Gastrocnemius medialis (tissue), 4 donors: ENCODE data around the gene USP19. TPM values are rescaled to one million over a fixed set of nuclear protein-coding genes. Genes with fewer than 3 reads are reported as not detected.

Experiments used
- ATAC-seq, 2 donors: fragments of 150-250 bp; one replicate each; pipeline ENCODE4 v1.9.1; 2016
- DNase-seq, 2 donors: peaks; one replicate each; pipeline ENCODE4 v3.0.0-alpha.2; 2019
- H3K27ac ChIP-seq, 4 donors: fragments of 200-600 bp; sonication (generic); 1 replicate in 1 of 4; 2 replicates in 3 of 4; pipeline ENCODE4 v1.5.1; 2016 to 2018; ENCODE audit warnings: mild to moderate bottlenecking in 2 of 4, moderate library complexity in 1 of 4
- H3K27me3 ChIP-seq, 3 donors: fragments of 200-600 bp; sonication (generic) in 2 of 3; 1 replicate in 1 of 3; 2 replicates in 2 of 3; pipeline versions ENCODE4 v1.5.1 to v1.6.0; 2016 to 2019; ENCODE audit warnings: mild to moderate bottlenecking in 1 of 3, moderate library complexity in 1 of 3
- H3K36me3 ChIP-seq, 2 donors: fragments of 200-600 bp; sonication (generic) in 1 of 2; one replicate each; pipeline ENCODE4 v1.5.1; 2017 to 2018
- H3K4me1 ChIP-seq, 2 donors: fragments of 200-600 bp; sonication (generic) in 1 of 2; one replicate each; pipeline ENCODE4 v1.5.1; 2016 to 2017; ENCODE audit warnings: mild to moderate bottlenecking in 2 of 2
- H3K4me3 ChIP-seq, 4 donors: fragments of 200-600 bp; sonication (generic) in 3 of 4; 1 replicate in 1 of 4; 2 replicates in 3 of 4; pipeline ENCODE4 v1.5.1; 2016 to 2019; ENCODE audit warnings: mild to moderate bottlenecking in 2 of 4
- H3K9me3 ChIP-seq, 3 donors: fragments of 200-600 bp; sonication (generic) in 2 of 3; 1 replicate in 1 of 3; 2 replicates in 2 of 3; pipeline ENCODE4 v1.5.1; 2016 to 2019
- CTCF ChIP-seq, 5 experiments: fragments of 450-650 bp in 3 of 5; fragments of 200-600 bp in 2 of 5; sonication (generic) in 2 of 5; IDR thresholded peaks in 4 of 5; conservative IDR thresholded peaks in 1 of 5; 1 replicate in 4 of 5; 2 replicates in 1 of 5; pipeline ENCODE4 v1.5.1; 2016 to 2019; ENCODE audit warnings: antibody characterized with exemption in 5 of 5, mild to moderate bottlenecking in 3 of 5, moderate library complexity in 3 of 5
- POLR2A ChIP-seq, 2 donors: fragments of 450-650 bp; IDR thresholded peaks; one replicate each; pipeline ENCODE4 v1.6.1; 2017; ENCODE audit warnings: antibody characterized with exemption in 2 of 2, mild to moderate bottlenecking in 2 of 2, moderate library complexity in 2 of 2
- in situ Hi-C, 4 donors: fragments of 200-750 bp; cut with MboI; loops; one replicate each; pipeline versions ENCODE4 v1.15.0 to v1.8.0; 2017; ENCODE audit warnings: low sequenced_read_pairs in 4 of 4
- intact Hi-C: fragments of 100-400 bp; cut with DNase I; formaldehyde crosslinking; loops from one replicate; pipeline ENCODE4 v1.15.1; 2023; ENCODE audit warnings: low total_unique reads
- total RNA-seq, 4 donors: library from RNA; depleted of rRNA; stranded (reverse); fragments of >200 nt; gene quantifications; one replicate each; pipeline versions ENCODE4 v1.1.0 to v1.2.3, GENCODE V29; 2016

Gene USP19
- total RNA-seq, 4 donors from 2014 or later: 100 to 188 (median 128) TPM

GRCh38 chr3:49132073-49132436, 11.4 kb upstream of the USP19 start:
- Histone ChIP-seq H3K4me1 (peaks cover 19 to 42% of the 10 kb centered on the region in 2 donors), H3K9me3 (no peaks in the 10 kb centered on the region), H3K27me3 (no peaks in the 10 kb centered on the region), H3K27ac (peak overlapping the region; percentile 90 to 96 (median 94)), H3K4me3 (peak overlapping the region; percentile 79 to 100 (median 90)), H3K36me3 (peaks cover 0 to 22% of the 10 kb centered on the region in 2 donors)
- in situ Hi-C loops (no loop called here), intact Hi-C loops (loop anchor here (2.0 to 5.0 kb wide), 2 partner anchors 39 to 110 kb away; partner anchors contain the start of genes KLHDC8B and NDUFAF3)
- DNase-seq (no peak), ATAC-seq (no peak)
- TF ChIP-seq POLR2A (IDR thresholded peaks at IDR 0.05) (no peak), CTCF (IDR thresholded peaks at IDR 0.05 in 4 of 5, conservative IDR thresholded peaks at IDR 0.05 in 1 of 5) (no peak)

GRCh38 chr3:49131576-49131975, 11.0 kb upstream of the USP19 start:
- in situ Hi-C loops (no loop called here), intact Hi-C loops (loop anchor here (5.0 kb wide), 1 partner anchor 109 kb away; the partner anchor contains the start of gene NDUFAF3)
- no peaks in the 10 kb centered on the region for H3K9me3 ChIP-seq
- H3K27ac ChIP-seq: peak overlapping the region; percentile 90 to 96 (median 94)
- H3K4me1 ChIP-seq: peaks cover 19 to 42% of the 10 kb centered on the region in 2 donors
- ATAC-seq: no peak
- TF ChIP-seq POLR2A (IDR thresholded peaks at IDR 0.05) (no peak), CTCF (IDR thresholded peaks at IDR 0.05 in 4 of 5, conservative IDR thresholded peaks at IDR 0.05 in 1 of 5) (no peak)
- H3K27me3 ChIP-seq: no peaks in the 10 kb centered on the region
- H3K4me3 ChIP-seq: peak overlapping the region; percentile 79 to 100 (median 90)
- no peak for DNase-seq
- H3K36me3 ChIP-seq: peaks cover 0 to 27% of the 10 kb centered on the region in 2 donors

DNA sequence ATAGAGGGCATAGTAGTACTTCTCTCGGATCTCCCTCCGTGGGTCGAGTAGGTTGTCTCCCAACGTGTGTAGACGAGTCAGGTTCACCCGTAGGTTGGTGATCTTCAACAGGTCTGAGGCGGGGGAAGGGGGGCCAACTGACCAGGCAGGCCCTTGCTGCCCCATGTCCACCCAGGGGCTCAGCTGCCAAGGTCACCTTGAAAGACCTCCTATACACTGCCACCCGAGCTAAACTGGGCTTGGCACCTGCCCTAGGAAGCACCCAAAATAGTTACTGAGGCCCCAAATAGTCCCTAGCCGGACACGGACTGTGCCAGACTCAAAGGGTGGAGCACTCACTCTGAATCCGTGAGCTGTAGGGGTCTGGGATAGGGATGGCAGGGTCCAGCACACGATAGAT, 10.4 kb upstream of the USP19 start:
- peak overlapping the region in 3 of 4 donors; percentile 92 to 96 (median 96) for H3K27ac ChIP-seq
- intact Hi-C loops: loop anchor here (5.0 kb wide), 1 partner anchor 109 kb away; the partner anchor contains the start of gene NDUFAF3
- ATAC-seq (no peak), DNase-seq (no peak)
- TF ChIP-seq CTCF (IDR thresholded peaks at IDR 0.05 in 4 of 5, conservative IDR thresholded peaks at IDR 0.05 in 1 of 5) (no peak), POLR2A (IDR thresholded peaks at IDR 0.05) (no peak)
- H3K9me3 ChIP-seq: no peaks in the 10 kb centered on the region
- no peaks in the 10 kb centered on the region for H3K27me3 ChIP-seq
- H3K4me1 ChIP-seq: peaks cover 19 to 42% of the 10 kb centered on the region in 2 donors
- H3K36me3 ChIP-seq: peaks cover 0 to 32% of the 10 kb centered on the region in 2 donors
- in situ Hi-C loops: no loop called here
- H3K4me3 ChIP-seq: peak overlapping the region in 2 of 4 donors; percentile 86 to 93

GRCh38 chr3:49124991-49125670, 4.5 kb upstream of the USP19 start:
- DNase-seq: no peak
- TF ChIP-seq POLR2A (IDR thresholded peaks at IDR 0.05) (no peak), CTCF (IDR thresholded peaks at IDR 0.05 in 4 of 5, conservative IDR thresholded peaks at IDR 0.05 in 1 of 5) (no peak)
- no peaks in the 10 kb centered on the region for H3K9me3 ChIP-seq
- ATAC-seq: no peak
- H3K27ac ChIP-seq: no peak overlapping the region
- peaks cover 0 to 4% of the 10 kb centered on the region in 2 donors for H3K4me1 ChIP-seq
- in situ Hi-C loops: no loop called here
- intact Hi-C loops: no loop called here
- H3K36me3 ChIP-seq: peaks cover 0 to 81% of the 10 kb centered on the region in 2 donors
- no peak overlapping the region for H3K4me3 ChIP-seq
- H3K27me3 ChIP-seq: no peaks in the 10 kb centered on the region
